K562 (cell line): ENCODE results near the gene IL20RA.

ENCODE experiments used
- CTCF ChIP-seq, 3 experiments: IDR thresholded peaks in 2 of 3; conservative IDR thresholded peaks in 1 of 3; 2 replicates each; pipeline ENCODE4 v1.5.1; 2011 to 2012; ENCODE audit warnings: low read length in 3 of 3, mild to moderate bottlenecking in 3 of 3, control low read depth in 2 of 3, improper control_type of control experiment in 1 of 3, inconsistent platforms in 1 of 3, low read depth in 1 of 3, mixed read lengths in 1 of 3, moderate library complexity in 1 of 3; ENCODE audit not compliant: insufficient read depth in 2 of 3
- HNRNPH1 ChIP-seq: fragments of 200-400 bp; formaldehyde crosslinking; optimal IDR thresholded peaks from 2 replicates; pipeline ENCODE3; 2017; ENCODE audit warnings: low read depth, mild to moderate bottlenecking, low read length, moderate library complexity
- ILK ChIP-seq: fragments of 450-650 bp; IDR thresholded peaks from 2 replicates; pipeline ENCODE4 v1.6.1; 2016; ENCODE audit warnings: missing genetic modification characterization, low read depth, mild to moderate bottlenecking, missing compliant biosample characterization, moderate library complexity, borderline replicate concordance
- NFATC3 ChIP-seq: fragments of 450-650 bp; IDR thresholded peaks from 2 replicates; pipeline ENCODE4 v1.6.1; 2017; ENCODE audit warnings: mild to moderate bottlenecking
- NRF1 ChIP-seq, 2 experiments: fragments of 450-650 bp; IDR thresholded peaks in 1 of 2; conservative IDR thresholded peaks in 1 of 2; 2 replicates each; pipeline ENCODE4 v1.6.1; 2014; ENCODE audit warnings: mild to moderate bottlenecking in 2 of 2
- POLR2AphosphoS5 ChIP-seq: IDR thresholded peaks from 2 replicates; pipeline ENCODE4 v1.6.1; 2011; ENCODE audit warnings: mild to moderate bottlenecking, low read depth, low read length, moderate library complexity; ENCODE audit not compliant: control insufficient read depth, insufficient read depth
- RAD21 ChIP-seq, 2 experiments: fragments of 250-450 bp in 1 of 2; fragments of 450-650 bp in 1 of 2; sonication (Bioruptor Pico) in 1 of 2; formaldehyde crosslinking in 1 of 2; IDR thresholded peaks in 1 of 2; conservative IDR thresholded peaks in 1 of 2; 2 replicates each; pipeline versions ENCODE4 v1.4.0 to v1.8.0; 2020 to 2022; ENCODE audit warnings: mild to moderate bottlenecking in 2 of 2, moderate library complexity in 1 of 2
- SP2 ChIP-seq: IDR thresholded peaks from 2 replicates; pipeline ENCODE4 v1.6.1; 2011; ENCODE audit warnings: mild to moderate bottlenecking, low read depth, low read length, moderate library complexity; ENCODE audit not compliant: poor library complexity, severe bottlenecking; ENCODE audit errors: extremely low read depth
- ZFP36 ChIP-seq: fragments of 150-350 bp; IDR thresholded peaks from 2 replicates; pipeline ENCODE4 v1.6.1; 2018; ENCODE audit warnings: low read length, low read depth; ENCODE audit not compliant: partially characterized antibody
- TF ChIP-seq, protein P1 (sequence below), 2 experiments: fragments of 450-650 bp; formaldehyde crosslinking in 1 of 2; IDR thresholded peaks; 2 replicates each; pipeline versions ENCODE4 v1.4.0 to v1.6.1; 2014 to 2020; ENCODE audit warnings: mild to moderate bottlenecking in 2 of 2, borderline replicate concordance in 1 of 2, low read depth in 1 of 2
- TF ChIP-seq, protein P2 (sequence below): fragments of 250-450 bp; sonication (Bioruptor Pico); IDR thresholded peaks from 2 replicates; pipeline ENCODE4 v1.8.0; 2021; ENCODE audit warnings: mild to moderate bottlenecking, moderate library complexity

DNA sequence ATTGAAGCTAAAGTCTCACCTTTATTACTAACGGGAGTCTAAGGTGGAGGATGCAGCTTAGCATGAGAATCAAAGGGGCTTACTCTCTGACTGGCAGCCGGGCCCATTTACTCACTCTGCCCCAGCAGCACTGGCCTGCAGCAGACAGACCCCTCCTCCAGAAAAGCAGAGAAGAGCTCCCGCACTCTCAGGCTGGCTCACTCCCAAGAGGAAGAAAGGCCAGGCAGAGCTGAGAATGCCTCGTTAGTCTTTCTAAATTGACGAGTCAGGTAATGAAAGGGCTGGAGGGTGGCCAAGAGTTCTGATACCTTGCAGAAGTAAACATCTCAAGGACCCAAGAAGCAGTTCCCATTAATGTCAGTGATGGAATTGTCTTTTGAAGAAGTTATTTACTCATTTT, 44.5 kb upstream of the IL20RA start:
- TF ChIP-seq CTCF (IDR thresholded peaks at IDR 0.05 in 2 of 3, conservative IDR thresholded peaks at IDR 0.05 in 1 of 3; ENCODE audit: insufficient read depth in 2 of 3, low read depth in 1 of 3, low read length in 3 of 3): no peak
- TF ChIP-seq, protein P1, sequence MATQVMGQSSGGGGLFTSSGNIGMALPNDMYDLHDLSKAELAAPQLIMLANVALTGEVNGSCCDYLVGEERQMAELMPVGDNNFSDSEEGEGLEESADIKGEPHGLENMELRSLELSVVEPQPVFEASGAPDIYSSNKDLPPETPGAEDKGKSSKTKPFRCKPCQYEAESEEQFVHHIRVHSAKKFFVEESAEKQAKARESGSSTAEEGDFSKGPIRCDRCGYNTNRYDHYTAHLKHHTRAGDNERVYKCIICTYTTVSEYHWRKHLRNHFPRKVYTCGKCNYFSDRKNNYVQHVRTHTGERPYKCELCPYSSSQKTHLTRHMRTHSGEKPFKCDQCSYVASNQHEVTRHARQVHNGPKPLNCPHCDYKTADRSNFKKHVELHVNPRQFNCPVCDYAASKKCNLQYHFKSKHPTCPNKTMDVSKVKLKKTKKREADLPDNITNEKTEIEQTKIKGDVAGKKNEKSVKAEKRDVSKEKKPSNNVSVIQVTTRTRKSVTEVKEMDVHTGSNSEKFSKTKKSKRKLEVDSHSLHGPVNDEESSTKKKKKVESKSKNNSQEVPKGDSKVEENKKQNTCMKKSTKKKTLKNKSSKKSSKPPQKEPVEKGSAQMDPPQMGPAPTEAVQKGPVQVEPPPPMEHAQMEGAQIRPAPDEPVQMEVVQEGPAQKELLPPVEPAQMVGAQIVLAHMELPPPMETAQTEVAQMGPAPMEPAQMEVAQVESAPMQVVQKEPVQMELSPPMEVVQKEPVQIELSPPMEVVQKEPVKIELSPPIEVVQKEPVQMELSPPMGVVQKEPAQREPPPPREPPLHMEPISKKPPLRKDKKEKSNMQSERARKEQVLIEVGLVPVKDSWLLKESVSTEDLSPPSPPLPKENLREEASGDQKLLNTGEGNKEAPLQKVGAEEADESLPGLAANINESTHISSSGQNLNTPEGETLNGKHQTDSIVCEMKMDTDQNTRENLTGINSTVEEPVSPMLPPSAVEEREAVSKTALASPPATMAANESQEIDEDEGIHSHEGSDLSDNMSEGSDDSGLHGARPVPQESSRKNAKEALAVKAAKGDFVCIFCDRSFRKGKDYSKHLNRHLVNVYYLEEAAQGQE (IDR thresholded peaks at IDR 0.05; ENCODE audit: borderline replicate concordance): no peak
- TF ChIP-seq, protein P1 (CRISPR knock-in tag; IDR thresholded peaks at IDR 0.05; ENCODE audit: low read depth): no peak
- no peak for TF ChIP-seq SP2
- TF ChIP-seq, protein P2, sequence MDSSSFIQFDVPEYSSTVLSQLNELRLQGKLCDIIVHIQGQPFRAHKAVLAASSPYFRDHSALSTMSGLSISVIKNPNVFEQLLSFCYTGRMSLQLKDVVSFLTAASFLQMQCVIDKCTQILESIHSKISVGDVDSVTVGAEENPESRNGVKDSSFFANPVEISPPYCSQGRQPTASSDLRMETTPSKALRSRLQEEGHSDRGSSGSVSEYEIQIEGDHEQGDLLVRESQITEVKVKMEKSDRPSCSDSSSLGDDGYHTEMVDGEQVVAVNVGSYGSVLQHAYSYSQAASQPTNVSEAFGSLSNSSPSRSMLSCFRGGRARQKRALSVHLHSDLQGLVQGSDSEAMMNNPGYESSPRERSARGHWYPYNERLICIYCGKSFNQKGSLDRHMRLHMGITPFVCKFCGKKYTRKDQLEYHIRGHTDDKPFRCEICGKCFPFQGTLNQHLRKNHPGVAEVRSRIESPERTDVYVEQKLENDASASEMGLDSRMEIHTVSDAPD (CRISPR knock-in tag): no peak
- TF ChIP-seq RAD21 (CRISPR knock-in tag; conservative IDR thresholded peaks at IDR 0.05 in 1 of 2, IDR thresholded peaks at IDR 0.05 in 1 of 2): no peak
- TF ChIP-seq HNRNPH1: no peak
- no peak for TF ChIP-seq ILK (tag)
- TF ChIP-seq ZFP36: no peak
- TF ChIP-seq NFATC3: no peak
- TF ChIP-seq NRF1 (conservative IDR thresholded peaks at IDR 0.05 in 1 of 2, IDR thresholded peaks at IDR 0.05 in 1 of 2): no peak
- TF ChIP-seq POLR2AphosphoS5: no peak
